ENCODE measurements around the gene WDR64. TPM values are rescaled to one million over a fixed set of nuclear protein-coding genes. Genes with fewer than 3 reads are reported as not detected.

WDR64 gene
- total RNA-seq, 4 donors from 2014 or later: not detected

- DNase-seq (ENCODE audit: low spot score in 2 of 2): no peak
- Histone ChIP-seq H3K27me3 (no peaks in the 10 kb centered on the region), H3K27ac (peak overlapping the region; percentile 86), H3K9me3 (no peaks in the 10 kb centered on the region), H3K36me3 (no peaks in the 10 kb centered on the region), H3K4me1 (peaks cover 40% of the 10 kb centered on the region), H3K4me3 (peak overlapping the region; percentile 83)
- TF ChIP-seq EP300 (IDR thresholded peaks at IDR 0.05): no peak
- no peak for TF ChIP-seq CTCF (IDR thresholded peaks at IDR 0.05)
- no peak for TF ChIP-seq POLR2A (IDR thresholded peaks at IDR 0.05)
- TF ChIP-seq POLR2AphosphoS5 (IDR thresholded peaks at IDR 0.05): no peak
- WGBS: 72% methylated on average over 9 of the region's 9 CpGs
Observed at GRCh38 chr1:241640867-241641622, 11.0 kb upstream of the WDR64 start.

DNA sequence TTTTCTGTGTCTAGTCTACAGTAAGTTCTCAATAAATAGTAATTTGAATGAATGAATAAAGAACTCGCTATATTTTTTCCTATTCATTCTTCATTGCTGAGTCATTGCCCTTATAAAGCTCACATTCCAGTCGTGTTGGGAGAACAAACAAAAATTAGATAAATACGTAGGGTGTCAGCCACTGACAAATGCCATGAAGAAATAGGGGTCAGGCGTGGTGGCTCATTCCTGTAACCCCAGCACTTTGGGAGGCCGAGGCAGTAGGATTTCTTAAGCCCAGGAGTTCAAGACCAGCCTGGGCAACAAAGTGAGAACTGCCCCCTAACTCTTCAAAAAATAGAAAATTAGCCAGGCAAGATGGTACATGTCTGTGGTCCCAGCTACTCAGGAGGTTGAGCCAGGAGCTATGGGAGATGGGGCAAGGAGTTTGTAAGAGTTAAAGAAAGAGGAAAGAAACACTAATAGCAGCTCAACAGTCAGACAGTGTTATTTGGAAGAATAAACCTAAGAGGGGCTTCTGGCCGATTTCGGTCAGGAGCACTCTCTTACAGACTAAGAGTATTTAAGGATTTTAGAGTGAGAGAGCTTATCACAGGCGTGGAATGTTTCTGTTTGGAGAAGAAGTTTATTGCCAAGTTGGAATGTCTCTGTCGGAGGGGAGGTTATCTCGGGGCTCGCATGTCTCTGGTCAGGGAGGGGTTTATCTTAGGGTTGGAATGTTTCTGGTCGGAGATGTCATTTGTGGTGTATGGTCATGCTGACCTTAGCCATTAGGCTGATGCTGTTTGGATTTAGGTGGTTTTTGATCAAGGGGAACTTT lies 10.1 kb upstream of the WDR64 start:
- Histone ChIP-seq H3K4me3 (no peak overlapping the region), H3K36me3 (no peaks in the 10 kb centered on the region), H3K4me1 (peaks cover 34% of the 10 kb centered on the region), H3K27ac (no peak overlapping the region), H3K9me3 (no peaks in the 10 kb centered on the region), H3K27me3 (no peaks in the 10 kb centered on the region)
- whole genome bisulfite sequencing: 72% methylated on average over 12 of the region's 12 CpGs
- no peak for DNase-seq (ENCODE audit: low spot score in 2 of 2)
- TF ChIP-seq POLR2A (IDR thresholded peaks at IDR 0.05) (no peak), POLR2AphosphoS5 (IDR thresholded peaks at IDR 0.05) (no peak), CTCF (IDR thresholded peaks at IDR 0.05) (no peak), EP300 (IDR thresholded peaks at IDR 0.05) (no peak)

- no peak for DNase-seq (ENCODE audit: low spot score in 2 of 2)
- no peaks in the 10 kb centered on the region for H3K27me3 ChIP-seq
- peaks cover 28% of the 10 kb centered on the region for H3K4me1 ChIP-seq
- WGBS: 91% methylated on average over 1 of the region's 1 CpG
- H3K9me3 ChIP-seq: no peaks in the 10 kb centered on the region
- H3K27ac ChIP-seq: no peak overlapping the region
- H3K4me3 ChIP-seq: no peak overlapping the region
- TF ChIP-seq POLR2A (IDR thresholded peaks at IDR 0.05) (no peak), CTCF (IDR thresholded peaks at IDR 0.05) (no peak), POLR2AphosphoS5 (IDR thresholded peaks at IDR 0.05) (no peak), EP300 (IDR thresholded peaks at IDR 0.05) (no peak)
- H3K36me3 ChIP-seq: no peaks in the 10 kb centered on the region
Observed at GRCh38 chr1:241642593-241642944, 9.5 kb upstream of the WDR64 start.

DNA sequence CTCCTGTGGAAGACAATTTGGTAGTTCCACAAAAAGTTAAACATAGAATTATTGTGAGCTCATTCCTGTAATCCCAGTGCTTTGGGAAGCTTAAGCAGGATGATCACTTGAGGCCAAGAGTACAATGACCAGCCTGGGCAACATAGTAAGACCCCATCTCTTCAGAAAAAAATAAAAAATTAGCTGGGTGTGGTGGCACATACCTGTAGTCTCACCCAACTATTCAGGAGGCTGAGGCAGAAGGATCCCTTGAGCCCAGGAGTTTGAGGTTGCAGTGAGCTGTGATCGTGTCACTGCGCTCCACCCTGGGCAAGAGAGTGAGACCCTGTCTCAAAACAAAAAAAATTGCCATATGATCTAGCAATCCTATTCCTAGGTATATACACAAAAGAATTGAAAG lies 7.8 kb upstream of the WDR64 start:
- H3K4me3 ChIP-seq: no peak overlapping the region
- TF ChIP-seq CTCF (IDR thresholded peaks at IDR 0.05): no peak
- TF ChIP-seq POLR2AphosphoS5 (IDR thresholded peaks at IDR 0.05): no peak
- TF ChIP-seq POLR2A (IDR thresholded peaks at IDR 0.05): no peak
- TF ChIP-seq EP300 (IDR thresholded peaks at IDR 0.05): no peak
- WGBS: 93% methylated on average over 2 of the region's 2 CpGs
- no peaks in the 10 kb centered on the region for H3K9me3 ChIP-seq
- H3K36me3 ChIP-seq: no peaks in the 10 kb centered on the region
- peaks cover 11% of the 10 kb centered on the region for H3K4me1 ChIP-seq
- DNase-seq (ENCODE audit: low spot score in 2 of 2): no peak
- no peak overlapping the region for H3K27ac ChIP-seq
- H3K27me3 ChIP-seq: no peaks in the 10 kb centered on the region

GRCh38 chr1:241645199-241645598 lies 6.9 kb upstream of the WDR64 start:
- Histone ChIP-seq H3K9me3 (no peaks in the 10 kb centered on the region), H3K27ac (no peak overlapping the region), H3K36me3 (no peaks in the 10 kb centered on the region), H3K4me1 (peaks cover 8% of the 10 kb centered on the region), H3K4me3 (no peak overlapping the region), H3K27me3 (no peaks in the 10 kb centered on the region)
- no peak for DNase-seq (ENCODE audit: low spot score in 2 of 2)
- no peak for TF ChIP-seq POLR2AphosphoS5 (IDR thresholded peaks at IDR 0.05)
- no peak for TF ChIP-seq EP300 (IDR thresholded peaks at IDR 0.05)
- no peak for TF ChIP-seq POLR2A (IDR thresholded peaks at IDR 0.05)
- TF ChIP-seq CTCF (IDR thresholded peaks at IDR 0.05): no peak
- WGBS: 78% methylated on average over 4 of the region's 4 CpGs
